Stimulated activated naive B cell treated with anti-CD40 and anti-IgM and Interleukin-4, amounts not matched to agents 10 μg/mL and 1 μg/mL and 100 μg/mL, for 72 hours (primary cell): ENCODE measurements around the gene LGALS3BP.
A peak's percentile ranks its signal among the peaks of the same experiment; 100 is the strongest.

Source experiments
- ATAC-seq, 2 donors: fragments of 150-1000 bp; cut with Tn5 transposase; replicated peaks; 2 replicates each; pipeline ENCODE4 v1.10.0; 2021; ENCODE audit warnings: moderate library complexity in 1 of 2
- DNase-seq: peaks from one replicate; pipeline ENCODE4 v3.0.0; 2021
- H3K27ac Mint-ChIP-seq: one replicate; pipeline ENCODE4 v1.8.0; 2022; ENCODE audit warnings: mild to moderate bottlenecking, mixed read lengths
- H3K27me3 Mint-ChIP-seq, 2 donors: one replicate each; pipeline ENCODE4 v1.8.0; 2022; ENCODE audit warnings: mixed read lengths in 2 of 2
- H3K36me3 Mint-ChIP-seq, 2 donors: one replicate each; pipeline ENCODE4 v1.8.0; 2022; ENCODE audit warnings: mixed read lengths in 2 of 2, mild to moderate bottlenecking in 1 of 2
- H3K4me1 Mint-ChIP-seq, 2 donors: one replicate each; pipeline ENCODE4 v1.8.0; 2022; ENCODE audit warnings: mixed read lengths in 2 of 2, mild to moderate bottlenecking in 1 of 2
- H3K4me3 Mint-ChIP-seq, 2 donors: one replicate each; pipeline ENCODE4 v1.8.0; 2022; ENCODE audit warnings: mild to moderate bottlenecking in 2 of 2, mixed read lengths in 2 of 2, moderate library complexity in 1 of 2
- H3K9me3 Mint-ChIP-seq, 2 donors: one replicate each; pipeline ENCODE4 v1.8.0; 2022; ENCODE audit warnings: mixed read lengths in 2 of 2, mild to moderate bottlenecking in 1 of 2

Gene LGALS3BP

DNA sequence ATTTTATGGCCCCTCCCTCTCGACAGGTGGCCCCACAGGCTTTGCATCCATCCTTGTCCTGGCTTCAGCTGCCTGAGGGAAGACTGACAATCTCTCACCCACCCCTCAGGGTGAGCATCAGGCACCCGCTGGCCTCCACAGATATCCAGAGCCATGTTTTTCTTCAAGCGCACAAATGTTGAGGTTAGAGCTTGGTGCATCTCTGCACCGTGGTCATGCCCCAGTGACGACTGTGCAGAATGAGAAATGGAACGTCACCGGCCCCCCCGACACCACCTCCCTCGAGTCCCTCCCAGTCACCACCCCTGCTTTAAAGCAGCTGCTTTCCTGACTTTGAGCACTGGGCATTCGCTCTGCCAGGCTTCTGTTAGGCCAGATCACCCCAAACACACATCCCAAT, 34.8 kb downstream of the LGALS3BP start:
- Mint-ChIP-seq H3K4me3 (no peak overlapping the region), H3K9me3 (peaks cover 0 to 3% of the 10 kb centered on the region in 2 donors), H3K27ac (no peak overlapping the region)

DNA sequence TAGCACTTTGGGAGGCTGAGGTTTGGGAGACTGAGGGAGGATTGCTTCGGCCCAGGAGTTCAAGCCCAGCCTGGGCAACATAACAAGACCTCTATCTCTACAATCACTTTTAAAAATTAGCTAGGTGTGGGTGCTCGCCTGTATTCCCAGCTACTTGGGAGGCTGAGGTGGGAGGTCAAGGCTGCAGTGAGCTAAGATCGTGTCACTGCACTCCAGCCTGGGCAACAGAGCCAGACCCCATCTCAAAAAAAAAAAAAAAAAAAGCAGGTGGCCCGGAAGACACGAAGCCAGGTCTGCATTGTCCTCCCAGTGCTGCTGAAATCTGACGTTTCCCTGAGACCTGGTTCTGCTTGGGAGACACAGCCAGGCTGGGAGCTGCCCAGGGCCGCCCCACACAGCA, 35.7 kb downstream of the LGALS3BP start:
- no peak overlapping the region for H3K4me3 Mint-ChIP-seq
- peaks cover 0 to 2% of the 10 kb centered on the region in 2 donors for H3K36me3 Mint-ChIP-seq
- H3K27ac Mint-ChIP-seq, result no peak overlapping the region
- H3K4me1 Mint-ChIP-seq, result peaks cover 10 to 12% of the 10 kb centered on the region in 2 donors
- H3K27me3 Mint-ChIP-seq, result peaks cover 10 to 11% of the 10 kb centered on the region in 2 donors
- DNase-seq, result no peak
- H3K9me3 Mint-ChIP-seq, result no peaks in the 10 kb centered on the region
- no peak for ATAC-seq

More for the DNA sequence above, 34.8 kb downstream of the LGALS3BP start:
- Mint-ChIP-seq H3K4me1 (peaks cover 10 to 12% of the 10 kb centered on the region in 2 donors), H3K36me3 (peaks cover 0 to 2% of the 10 kb centered on the region in 2 donors), H3K27me3 (peaks cover 6 to 7% of the 10 kb centered on the region in 2 donors)
- DNase-seq (no peak), ATAC-seq (no peak)

DNA sequence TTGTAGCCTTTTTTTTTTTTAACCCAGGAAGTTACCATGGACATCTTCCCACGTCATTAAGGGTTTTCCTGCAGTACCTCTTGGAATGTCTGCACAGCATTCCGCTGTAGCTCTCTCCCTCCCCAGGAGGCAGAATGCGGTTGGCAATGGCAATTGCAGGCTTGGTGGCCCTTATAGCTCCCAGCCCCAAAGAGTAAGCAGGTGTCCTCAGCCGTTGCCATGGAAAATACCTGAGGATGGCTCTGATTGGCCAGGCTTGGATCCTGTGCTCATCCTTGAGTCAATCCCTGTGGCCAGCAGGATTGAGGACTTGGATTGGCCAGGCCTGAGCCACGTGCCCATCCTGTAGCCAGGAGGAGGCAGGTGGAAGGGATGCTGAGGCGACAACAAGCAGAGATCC, 39.0 kb downstream of the LGALS3BP start:
- Mint-ChIP-seq H3K4me1 (peaks cover 0 to 3% of the 10 kb centered on the region in 2 donors), H3K36me3 (no peaks in the 10 kb centered on the region), H3K27me3 (peaks cover 9 to 14% of the 10 kb centered on the region in 2 donors), H3K9me3 (no peaks in the 10 kb centered on the region), H3K27ac (no peak overlapping the region), H3K4me3 (no peak overlapping the region)
- DNase-seq, result no peak
- ATAC-seq, result no peak

DNA sequence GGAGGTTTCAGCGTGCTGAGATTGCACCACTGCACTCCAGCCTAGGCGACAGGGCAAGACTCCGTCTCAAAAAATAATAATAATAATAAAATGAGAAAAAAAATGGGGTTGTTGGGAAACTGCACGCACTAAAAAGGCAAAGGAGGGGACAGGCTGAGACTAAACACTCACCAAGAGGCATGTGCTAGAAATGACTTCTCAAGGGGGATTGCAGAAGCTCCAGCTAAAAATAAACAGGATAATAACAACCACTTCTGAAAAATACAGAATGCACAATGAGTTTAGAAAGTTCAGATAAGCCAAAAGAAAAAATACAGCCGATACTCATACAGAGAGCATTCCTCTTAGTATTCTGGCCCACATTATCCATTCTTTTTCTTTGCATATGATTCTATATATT, 39.5 kb downstream of the LGALS3BP start:
- peaks cover 14 to 19% of the 10 kb centered on the region in 2 donors for H3K27me3 Mint-ChIP-seq
- DNase-seq (no peak), ATAC-seq (no peak)
- H3K4me3 Mint-ChIP-seq, result no peak overlapping the region
- H3K27ac Mint-ChIP-seq, result no peak overlapping the region
- H3K4me1 Mint-ChIP-seq, result peaks cover 0 to 3% of the 10 kb centered on the region in 2 donors
- no peaks in the 10 kb centered on the region for H3K36me3 Mint-ChIP-seq
- H3K9me3 Mint-ChIP-seq, result no peaks in the 10 kb centered on the region

DNA sequence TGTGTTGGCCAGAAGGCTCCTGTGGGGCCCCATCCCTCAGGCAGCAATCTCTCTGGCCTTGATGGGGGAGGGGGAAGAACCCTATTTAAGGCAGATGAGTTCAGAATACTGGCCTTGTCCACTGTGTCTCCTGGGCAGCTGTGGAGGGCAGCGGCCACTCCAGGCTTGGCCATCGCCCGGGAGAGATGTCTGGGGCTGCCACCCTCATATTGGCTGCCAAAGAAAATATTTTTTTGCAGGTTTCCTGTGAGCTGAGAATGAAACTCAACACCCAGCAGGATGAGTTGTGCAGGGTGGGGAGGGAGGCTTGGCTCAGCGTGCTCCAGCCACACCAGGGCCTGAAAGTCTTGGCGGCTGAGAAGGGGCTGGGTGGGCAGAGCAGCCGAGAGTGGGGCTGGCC, 40.1 kb downstream of the LGALS3BP start:
- Mint-ChIP-seq H3K4me1 (peaks cover 0 to 3% of the 10 kb centered on the region in 2 donors), H3K36me3 (no peaks in the 10 kb centered on the region), H3K27ac (no peak overlapping the region), H3K4me3 (no peak overlapping the region), H3K9me3 (no peaks in the 10 kb centered on the region), H3K27me3 (peaks cover 16 to 19% of the 10 kb centered on the region in 2 donors)
- DNase-seq, result no peak
- no peak for ATAC-seq

DNA sequence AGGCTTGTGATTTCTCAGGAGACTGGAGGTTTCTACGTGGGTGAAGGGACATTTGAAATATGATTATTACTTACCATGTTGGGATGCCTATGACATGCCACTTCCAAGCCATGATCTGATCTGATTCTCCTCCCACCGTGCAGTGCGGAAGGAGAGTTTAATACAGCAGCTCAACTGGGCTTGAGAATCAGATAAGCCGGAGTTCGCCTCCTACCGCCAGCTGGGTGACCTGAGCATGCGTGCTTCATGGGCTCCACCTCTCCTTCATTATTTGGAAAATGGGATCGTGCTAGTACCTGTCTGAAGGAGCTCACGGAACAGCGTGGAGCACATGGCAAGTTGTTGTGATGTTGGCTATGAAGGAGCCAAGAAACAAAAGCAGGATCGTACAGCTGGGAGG, 42.2 kb downstream of the LGALS3BP start:
- DNase-seq (no peak), ATAC-seq (no peak)
- H3K9me3 Mint-ChIP-seq, result no peaks in the 10 kb centered on the region
- no peaks in the 10 kb centered on the region for H3K36me3 Mint-ChIP-seq
- H3K27ac Mint-ChIP-seq, result no peak overlapping the region
- H3K4me3 Mint-ChIP-seq, result no peak overlapping the region
- H3K27me3 Mint-ChIP-seq, result peaks cover 16 to 21% of the 10 kb centered on the region in 2 donors
- no peaks in the 10 kb centered on the region for H3K4me1 Mint-ChIP-seq

DNA sequence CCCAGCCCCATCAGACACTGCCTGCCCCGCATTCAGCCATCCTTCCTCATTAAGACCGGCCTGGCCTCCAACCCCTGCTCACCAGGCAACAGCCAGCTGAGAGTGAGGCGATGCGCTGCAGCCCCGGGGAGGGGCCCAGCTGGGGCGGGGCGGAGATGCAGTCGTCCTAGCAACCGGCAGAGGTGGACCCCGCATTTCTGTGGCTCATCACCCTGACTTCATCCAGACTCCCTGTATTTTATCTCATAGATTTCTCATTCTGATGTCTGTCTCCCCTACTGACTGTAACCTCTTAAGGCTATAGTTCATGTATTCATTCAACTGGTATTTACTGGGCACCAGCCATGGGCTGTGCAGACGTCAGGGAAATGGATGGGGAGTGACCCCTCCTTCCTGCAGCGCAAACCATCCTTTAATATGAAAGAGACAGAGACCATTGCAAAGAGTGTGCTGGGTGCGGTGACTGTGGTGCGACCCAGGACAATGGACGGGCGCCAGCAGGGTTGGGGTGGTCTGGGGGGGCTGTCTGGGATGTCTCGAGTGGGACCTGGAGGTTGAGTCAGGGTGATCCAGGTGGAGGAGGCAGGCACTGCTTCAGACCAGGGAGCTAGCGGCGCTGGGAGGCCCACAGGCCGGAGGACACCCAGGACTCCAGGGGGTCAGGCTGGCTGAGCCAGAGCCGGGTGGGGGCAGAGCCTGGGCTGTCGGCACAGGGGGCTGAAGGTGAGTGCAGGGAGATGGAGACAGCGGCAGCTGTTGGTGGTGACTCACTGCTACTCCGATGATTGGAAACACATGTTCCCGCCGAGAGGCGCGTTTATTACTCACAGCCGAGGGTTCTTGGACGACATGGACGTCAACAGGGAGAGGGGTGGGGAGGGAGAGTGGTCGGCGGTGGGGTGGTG, 44.1 kb downstream of the LGALS3BP start:
- DNase-seq (no peak), ATAC-seq (no peak)
- Mint-ChIP-seq H3K36me3 (no peaks in the 10 kb centered on the region), H3K27ac (no peak overlapping the region), H3K9me3 (no peaks in the 10 kb centered on the region), H3K27me3 (peaks cover 16 to 21% of the 10 kb centered on the region in 2 donors), H3K4me1 (no peaks in the 10 kb centered on the region), H3K4me3 (no peak overlapping the region)

DNA sequence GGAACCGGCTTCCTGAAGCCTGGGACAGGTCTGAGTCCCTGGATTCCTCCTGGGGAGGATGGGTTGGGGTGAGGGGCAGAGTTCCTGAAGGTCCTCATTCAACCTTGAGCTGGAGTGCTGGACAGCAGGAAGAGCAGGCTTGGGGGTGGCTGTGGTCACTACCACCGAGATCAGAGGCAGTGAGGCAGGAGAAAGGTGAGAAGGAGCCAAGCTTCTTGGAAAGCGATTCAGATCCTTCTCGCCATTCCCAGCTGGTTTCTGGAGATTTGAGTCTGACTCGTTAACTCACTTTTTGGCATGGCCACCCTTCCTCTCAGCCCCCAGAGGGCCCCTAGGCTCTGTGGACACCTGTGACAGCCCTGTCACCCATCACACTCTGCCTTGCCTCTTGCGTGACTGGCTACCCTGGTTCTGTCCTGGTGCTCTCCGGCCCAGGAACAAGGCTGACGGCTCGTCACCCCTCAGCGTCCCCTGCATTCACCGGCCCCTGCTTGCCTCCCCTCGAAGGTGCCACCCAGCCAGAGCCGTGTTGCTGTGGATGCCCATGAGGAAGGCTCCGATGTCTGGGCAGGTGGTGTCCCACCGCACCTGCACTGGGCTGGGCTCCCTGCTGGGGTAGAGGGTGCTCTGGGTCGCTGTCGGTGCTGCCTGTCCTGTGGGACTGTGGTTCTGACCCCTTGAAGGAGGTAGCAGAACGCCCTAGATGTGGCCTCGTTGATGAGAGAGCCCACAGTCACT, 44.9 kb downstream of the LGALS3BP start:
- Mint-ChIP-seq H3K4me1 (no peaks in the 10 kb centered on the region), H3K36me3 (no peaks in the 10 kb centered on the region), H3K4me3 (no peak overlapping the region), H3K9me3 (no peaks in the 10 kb centered on the region), H3K27me3 (peaks cover 16 to 21% of the 10 kb centered on the region in 2 donors), H3K27ac (no peak overlapping the region)
- ATAC-seq, result no peak
- DNase-seq, result no peak

DNA sequence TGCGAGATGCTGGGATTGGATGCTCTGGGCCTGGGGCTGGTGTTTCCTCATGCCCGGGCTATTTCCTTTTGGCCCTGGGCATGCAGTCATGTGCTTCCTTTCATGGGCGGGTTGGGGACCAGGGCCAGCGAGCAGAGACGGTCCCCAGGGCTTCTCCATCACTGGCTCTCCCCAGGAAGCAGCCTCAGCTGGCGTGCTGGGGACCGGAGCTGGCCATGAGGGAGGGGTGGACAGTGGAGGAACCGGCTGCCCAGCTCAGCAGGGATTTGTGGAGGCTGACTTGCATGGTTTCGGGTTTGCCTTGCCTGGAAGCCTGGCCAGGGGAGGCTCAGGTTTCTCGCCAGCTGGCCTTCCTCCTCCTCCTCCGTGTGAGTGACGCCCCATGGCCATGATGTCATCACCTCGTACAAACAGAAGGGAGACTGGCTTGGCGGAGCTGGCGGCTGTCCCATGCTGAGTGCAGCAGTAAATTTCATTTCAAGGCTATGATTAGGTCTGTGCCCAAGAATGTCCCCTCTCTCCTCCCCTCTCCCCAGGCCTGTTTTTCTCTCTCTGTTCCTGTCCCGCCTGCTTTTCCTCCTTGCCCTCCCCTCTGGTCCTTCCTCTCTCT, 45.7 kb downstream of the LGALS3BP start:
- Mint-ChIP-seq H3K36me3 (no peaks in the 10 kb centered on the region), H3K9me3 (no peaks in the 10 kb centered on the region), H3K27me3 (peaks cover 12 to 17% of the 10 kb centered on the region in 2 donors), H3K4me1 (no peaks in the 10 kb centered on the region), H3K27ac (no peak overlapping the region), H3K4me3 (no peak overlapping the region)
- DNase-seq (no peak), ATAC-seq (no peak)

DNA sequence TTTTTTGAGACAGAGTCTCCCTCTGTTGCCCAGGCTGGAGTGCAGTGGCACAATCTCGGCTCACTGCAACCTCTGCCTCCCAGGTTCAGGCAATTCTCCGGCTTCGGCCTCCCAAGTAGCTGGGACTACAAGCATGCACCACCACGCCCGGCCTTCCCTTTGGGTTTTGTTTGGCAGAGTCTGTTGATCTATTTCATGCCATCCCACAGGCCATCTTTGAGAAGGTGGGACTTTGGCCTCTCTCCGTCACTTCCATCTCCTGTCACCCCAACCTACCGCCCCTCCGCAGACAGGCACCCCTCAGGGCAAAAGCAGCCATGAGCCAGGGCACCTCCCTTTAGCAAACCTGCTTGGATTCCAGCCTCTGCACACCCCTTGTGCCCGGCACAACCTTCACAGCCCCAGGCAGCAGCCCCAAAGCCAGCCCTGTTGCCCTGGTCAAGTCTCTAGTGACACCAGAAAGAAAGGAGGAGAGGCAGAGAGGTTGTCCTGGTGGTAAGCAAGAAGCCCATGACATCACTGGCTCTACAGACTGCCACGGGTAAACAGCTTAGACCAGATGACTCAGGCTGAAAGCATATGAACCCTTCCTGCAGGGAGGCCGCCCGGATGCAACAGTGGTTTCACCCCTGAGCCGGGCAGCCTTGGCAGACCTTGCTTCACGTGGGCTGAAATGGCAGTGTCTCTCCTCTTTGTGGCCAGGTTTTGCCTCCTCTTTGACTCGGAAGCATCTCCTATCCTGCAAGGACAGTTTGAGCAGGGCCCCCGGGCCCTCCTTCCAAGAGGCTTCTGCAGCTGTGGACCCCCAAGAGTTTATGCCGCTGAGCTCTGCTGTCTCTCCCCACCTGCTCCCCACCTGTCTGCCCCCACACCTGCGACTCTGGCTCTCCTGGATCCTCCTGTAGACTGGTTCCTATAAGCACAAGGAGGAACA, 46.4 kb downstream of the LGALS3BP start:
- Mint-ChIP-seq H3K4me1 (no peaks in the 10 kb centered on the region), H3K4me3 (no peak overlapping the region), H3K9me3 (no peaks in the 10 kb centered on the region), H3K27ac (peak overlapping the region; percentile 52), H3K36me3 (no peaks in the 10 kb centered on the region), H3K27me3 (peaks cover 11 to 16% of the 10 kb centered on the region in 2 donors)
- peak; percentile 80 to 89 for ATAC-seq
- peak; percentile 8 for DNase-seq

DNA sequence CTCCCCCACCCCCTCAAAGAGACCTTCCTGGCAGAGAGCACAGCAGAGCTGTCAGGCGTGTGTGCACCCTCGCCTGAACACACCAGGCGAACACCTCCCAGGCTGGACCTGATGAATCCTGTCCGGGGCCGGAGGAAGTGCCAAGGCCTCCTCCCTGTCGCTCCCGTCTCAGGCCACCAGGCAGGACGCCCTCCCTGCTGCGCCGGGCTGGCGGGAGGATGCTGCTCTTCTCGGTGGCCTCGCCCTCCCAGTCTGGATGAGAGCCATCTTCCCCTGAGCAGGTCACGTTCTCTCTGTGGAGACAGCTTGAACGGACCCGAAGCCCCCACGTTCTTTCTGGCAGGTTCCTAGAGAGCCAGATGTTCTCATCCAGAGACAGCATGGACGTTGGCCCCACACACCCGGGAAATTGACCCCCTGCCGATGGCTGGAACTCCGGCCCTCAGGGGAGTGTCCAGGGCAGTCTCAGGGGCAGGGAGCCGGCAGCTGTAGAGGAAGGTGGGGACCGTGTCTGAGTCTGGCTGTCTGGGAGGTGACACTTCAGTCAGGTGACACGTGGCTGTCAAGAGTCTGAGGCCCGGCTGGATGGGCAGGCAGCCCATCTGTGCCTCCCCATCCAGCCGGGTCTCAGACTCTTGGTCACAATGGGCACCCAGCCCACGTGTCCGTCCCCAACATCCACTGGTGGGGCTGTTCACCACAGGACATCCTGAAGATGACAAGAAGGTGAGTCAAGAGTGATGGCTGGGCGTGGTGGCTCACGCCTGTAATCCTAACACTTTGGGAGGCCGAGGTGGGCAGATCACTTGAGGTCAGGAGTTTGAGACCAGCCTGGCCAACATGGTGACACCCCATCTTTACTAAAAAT, 49.6 kb downstream of the LGALS3BP start:
- no peak for DNase-seq
- peaks cover 9 to 12% of the 10 kb centered on the region in 2 donors for H3K27me3 Mint-ChIP-seq
- no peak for ATAC-seq

DNA sequence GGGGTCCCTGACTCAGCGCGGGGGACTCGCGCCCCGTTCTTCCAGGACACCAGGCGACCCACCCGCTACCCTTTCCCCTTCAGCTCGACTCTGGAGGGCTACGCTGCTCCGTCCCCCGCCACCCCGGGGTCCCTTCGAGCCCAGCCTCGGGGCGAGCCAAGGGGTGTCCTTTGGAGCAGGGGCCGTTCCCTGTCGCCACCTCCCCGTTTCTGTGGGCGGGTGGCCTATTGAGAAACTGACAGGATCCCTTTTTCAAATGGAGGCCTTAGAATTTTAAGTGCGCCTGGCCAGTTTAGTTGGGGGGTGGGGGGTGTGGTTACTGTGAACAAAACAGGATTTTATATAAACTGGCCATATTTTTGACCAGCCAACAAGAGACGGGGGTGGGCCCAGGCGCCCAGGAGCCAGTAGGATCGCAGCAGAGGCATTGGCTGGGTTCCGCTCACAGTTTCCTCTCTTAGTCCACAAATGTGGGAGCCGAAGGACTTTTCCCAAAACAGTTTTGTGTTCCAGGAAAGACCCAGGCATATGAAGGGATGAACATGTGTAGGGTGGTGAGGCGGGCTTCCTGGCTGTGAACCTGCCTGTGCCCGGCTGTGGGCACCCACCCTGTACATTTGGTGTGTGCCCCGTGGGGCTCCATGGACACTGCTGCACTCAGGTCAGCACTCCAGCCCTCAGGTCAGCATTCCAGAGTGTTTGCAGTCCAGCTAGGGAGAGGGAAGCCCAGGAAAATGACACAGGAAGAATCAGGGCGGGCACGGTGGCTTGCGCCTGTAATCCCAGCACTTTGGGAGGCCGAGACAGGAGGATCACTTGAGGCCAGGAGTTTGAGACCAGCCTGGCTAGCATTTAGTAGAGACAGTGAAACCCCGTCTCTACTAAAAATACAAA, 53.8 kb downstream of the LGALS3BP start:
- Mint-ChIP-seq H3K4me1 (peaks cover 9 to 20% of the 10 kb centered on the region in 2 donors), H3K27ac (peak overlapping the region; percentile 42), H3K9me3 (no peaks in the 10 kb centered on the region), H3K4me3 (peak overlapping the region; percentile 56 to 68), H3K36me3 (no peaks in the 10 kb centered on the region), H3K27me3 (peaks cover 5 to 6% of the 10 kb centered on the region in 2 donors)
- ATAC-seq, result peak in 1 of 2 donors; percentile 1
- DNase-seq, result no peak

More for the DNA sequence above, 49.6 kb downstream of the LGALS3BP start:
- Mint-ChIP-seq H3K4me1 (no peaks in the 10 kb centered on the region), H3K36me3 (no peaks in the 10 kb centered on the region), H3K27ac (no peak overlapping the region), H3K4me3 (no peak overlapping the region), H3K9me3 (no peaks in the 10 kb centered on the region)
